Heart left ventricle (tissue), 13 donors: ENCODE results near the gene REEP3.

Experiments
- CTCF ChIP-seq, 12 donors: fragments of 200-600 bp; sonication (generic) in 4 of 12; IDR thresholded peaks; one replicate each; pipeline versions ENCODE4 v1.5.0 to v1.8.0; 2018 to 2022; ENCODE audit warnings: antibody characterized with exemption in 12 of 12, mild to moderate bottlenecking in 5 of 12
- POLR2A ChIP-seq, 2 donors: fragments of 450-650 bp; IDR thresholded peaks; one replicate each; pipeline ENCODE4 v1.6.1; 2017; ENCODE audit warnings: antibody characterized with exemption in 2 of 2, mild to moderate bottlenecking in 2 of 2, moderate library complexity in 2 of 2
- donor health status: ischemic (EF 13 %, LVEDD 7.1; RV severe dilation, severe dysfunction).
- donor health status: DM: no; HTN: yes; CAD: no.
- donor health status: DM: no; HTN: no; CAD: no.
- donor health status: ischemic (EF 25% LVEDD 6.9; RV normal size, moderate dysfunction).
- donor health status: ischemic (EF 25% LVEDD 5.7; RV mildly dilated, moderate dysfunction).
- donor health status: ischemic (EF 35%, LVEDD 5.7; RV mildly dilated, moderate dysfunction).
- donor health status: nonischemic (EF 11% LVEDD 7.7; RV severe dilation, severe dysfunction).
- donor health status: DM: yes; HTN: yes; CAD: no.
- donor health status: PGD.
- donor health status: ischemic (EF 29% LVEDD 5.4; RV normal size, mild dysfunction).
- donor health status: nonischemic (EF 23%, LVEDD 6.1; RV moderate dilation, normal function).

- TF ChIP-seq CTCF (IDR thresholded peaks at IDR 0.05) (no peak), POLR2A (IDR thresholded peaks at IDR 0.05) (no peak)
Measured at GRCh38 chr10:63673246-63673645, 152.0 kb downstream of the REEP3 start.
